ENCODE measurements around the gene SIGLEC10.

GRCh38 chr19:51458051-51458645, 40.7 kb upstream of the SIGLEC10 start, which contains the start of gene SIGLEC8:
- no peak for TF ChIP-seq EZH2 (IDR thresholded peaks at IDR 0.05; ENCODE audit: insufficient read depth, poor library complexity, severe bottlenecking)
- no peak for TF ChIP-seq EZH2phosphoT487 (IDR thresholded peaks at IDR 0.05; ENCODE audit: insufficient read depth, low read depth)

All from GM23248 (cell line).